ENCODE data around the gene LILRA5. TPM values are rescaled to one million over a fixed set of nuclear protein-coding genes. Genes with fewer than 3 reads are reported as not detected.

Gene LILRA5
- total and polyA plus RNA-seq, 2 of the 4 experiments (the other 2 are of a cell fraction), result not detected

DNA sequence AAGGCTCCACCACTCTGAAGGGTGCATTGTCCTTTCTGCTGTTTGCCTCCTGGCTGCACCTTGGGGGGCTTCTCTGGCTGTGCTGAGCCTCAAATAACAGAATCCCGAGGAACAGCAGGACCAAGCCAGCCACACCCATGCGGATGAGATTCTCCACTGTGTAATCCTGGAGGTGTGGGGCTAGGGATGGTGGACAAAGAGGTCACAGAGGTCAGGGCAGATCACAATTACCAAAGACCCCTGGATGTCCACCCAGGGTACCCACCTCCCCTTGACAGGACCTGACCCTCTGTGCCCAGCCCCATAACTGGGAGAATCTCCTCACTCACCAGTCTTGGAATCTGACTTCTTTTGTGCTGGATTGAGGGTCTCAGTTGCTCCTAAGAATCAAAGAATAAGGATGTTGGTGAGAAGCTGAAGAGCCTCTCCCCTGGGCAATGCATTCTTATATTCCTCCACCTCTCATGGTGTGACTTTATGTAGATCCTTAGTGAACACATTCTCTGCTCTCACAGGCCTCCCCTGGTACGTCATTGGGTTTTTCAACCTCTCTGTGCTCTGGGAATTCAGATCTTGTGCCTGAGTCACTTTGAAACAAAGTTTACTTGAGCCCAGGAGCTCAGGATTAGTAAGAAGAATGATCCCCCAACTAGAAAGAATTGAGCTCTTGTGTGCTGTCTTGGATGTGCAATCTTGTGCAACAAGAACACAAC lies 20.8 kb upstream of the LILRA5 start:
- in situ Hi-C loops (cut with MboI; ENCODE audit: low sequenced_read_pairs) (no loop called here), dilution Hi-C loops (cut with HindIII; ENCODE audit: low sequenced_read_pairs, unreplicated experiment) (no loop called here), intact Hi-C loops (cut with micrococcal nuclease) (no loop called here)
- Histone ChIP-seq H2AFZ (replicated peaks; ENCODE audit: low read length, poor library complexity) (no peak overlapping the region), H3K4me3 (ENCODE audit: insufficient read depth, low read depth, low read length) (no peak overlapping the region), H3K9ac (ENCODE audit: low read depth, low read length) (no peak overlapping the region), H3K79me1 (ENCODE audit: low read depth in 1 of 2, low read length in 2 of 2) (no peaks in the 10 kb centered on the region), H3K4me2 (ENCODE audit: low read depth, low read length) (no peak overlapping the region), H4K20me1 (ENCODE audit: insufficient read depth, low read length) (no peaks in the 10 kb centered on the region; the same call in 1 of the 2 replicates), H3K23ac (ENCODE audit: low read depth, low read length) (no peak overlapping the region), H3K9me3 (ENCODE audit: control insufficient read depth, insufficient read depth, low read length) (peaks cover 6% of the 10 kb centered on the region; the same call in 1 of the 2 replicates), H2BK5ac (ENCODE audit: low read depth, low read length, poor library complexity, severe bottlenecking) (no peak overlapping the region), H2AK9ac (replicated peaks; ENCODE audit: low read depth, low read length, poor library complexity) (no peak overlapping the region), H2BK15ac (ENCODE audit: low read depth, low read length) (no peak overlapping the region), H3K14ac (replicated peaks; ENCODE audit: low read depth, low read length) (no peak overlapping the region), H4K5ac (ENCODE audit: low read depth, low read length) (no peak overlapping the region), H4K91ac (ENCODE audit: insufficient read depth, low read depth, low read length) (no peak overlapping the region), H4K8ac (ENCODE audit: low read depth in 2 of 2, low read length in 2 of 2) (no peak overlapping the region), H2BK20ac (ENCODE audit: low read depth, low read length) (no peak overlapping the region), H3K36me3 (ENCODE audit: control insufficient read depth, insufficient read depth, low read length) (no peaks in the 10 kb centered on the region), H3K27me3 (ENCODE audit: control insufficient read depth, insufficient read depth, low read length) (no peaks in the 10 kb centered on the region), H2AK5ac (ENCODE audit: low read depth, low read length) (no peak overlapping the region), H3K4me1 (ENCODE audit: control insufficient read depth, insufficient read depth, low read length) (no peaks in the 10 kb centered on the region), H3K9me1 (ENCODE audit: insufficient read depth, low read length) (no peaks in the 10 kb centered on the region), H3K4ac (ENCODE audit: low read depth, low read length) (no peak overlapping the region), H3K18ac (ENCODE audit: low read depth, low read length) (no peak overlapping the region), H3K56ac (ENCODE audit: extremely low read depth, insufficient read depth, low read length) (no peak overlapping the region), H2BK120ac (ENCODE audit: low read depth, low read length) (no peak overlapping the region), H3K27ac (ENCODE audit: insufficient read depth, low read length) (no peak overlapping the region)
- ChIA-PET CTCF (no interaction called here), POLR2A (ENCODE audit: unreplicated experiment) (no interaction called here)
- WGBS, 2 experiments (ENCODE audit: extremely low coverage in 2 of 2, insufficient read length in 1 of 2), result no CpG with 5 or more reads among the region's 3 CpGs
- TF ChIP-seq SMC3 (IDR thresholded peaks at IDR 0.05; ENCODE audit: low read depth, low read length) (no peak), POLR2A (IDR thresholded peaks at IDR 0.05; ENCODE audit: low read depth, low read length) (no peak), RCOR1 (IDR thresholded peaks at IDR 0.05; ENCODE audit: insufficient replicate concordance, low read length) (no peak), MAFK (IDR thresholded peaks at IDR 0.05; ENCODE audit: low read depth, low read length) (no peak), RFX5 (IDR thresholded peaks at IDR 0.05; ENCODE audit: low read depth, low read length) (no peak), BHLHE40 (IDR thresholded peaks at IDR 0.05; ENCODE audit: low read depth, low read length) (no peak), CEBPB (IDR thresholded peaks at IDR 0.05; ENCODE audit: low read depth, low read length) (no peak), NFE2L2 (IDR thresholded peaks at IDR 0.05; ENCODE audit: low read depth, low read length) (no peak), RAD21 (IDR thresholded peaks at IDR 0.05; ENCODE audit: low read length) (no peak), CHD1 (IDR thresholded peaks at IDR 0.05; ENCODE audit: low read depth, low read length) (no peak), MAZ (IDR thresholded peaks at IDR 0.05; ENCODE audit: borderline replicate concordance, low read depth, low read length) (no peak)
- TF ChIP-seq, protein P1, sequence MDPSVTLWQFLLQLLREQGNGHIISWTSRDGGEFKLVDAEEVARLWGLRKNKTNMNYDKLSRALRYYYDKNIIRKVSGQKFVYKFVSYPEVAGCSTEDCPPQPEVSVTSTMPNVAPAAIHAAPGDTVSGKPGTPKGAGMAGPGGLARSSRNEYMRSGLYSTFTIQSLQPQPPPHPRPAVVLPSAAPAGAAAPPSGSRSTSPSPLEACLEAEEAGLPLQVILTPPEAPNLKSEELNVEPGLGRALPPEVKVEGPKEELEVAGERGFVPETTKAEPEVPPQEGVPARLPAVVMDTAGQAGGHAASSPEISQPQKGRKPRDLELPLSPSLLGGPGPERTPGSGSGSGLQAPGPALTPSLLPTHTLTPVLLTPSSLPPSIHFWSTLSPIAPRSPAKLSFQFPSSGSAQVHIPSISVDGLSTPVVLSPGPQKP (IDR thresholded peaks at IDR 0.05; ENCODE audit: borderline replicate concordance, low read depth, low read length), result no peak
- ATAC-seq (ENCODE audit: low read depth) (no peak), DNase-seq (no peak)
- no TSS peak for BruUV-seq (replicated peaks)

Data from IMR-90 (cell line).